Endodermal cell (in vitro differentiated cells): Measurements from ENCODE around the gene RUFY4. TPM values are rescaled to one million over a fixed set of nuclear protein-coding genes. Genes with fewer than 3 reads are reported as not detected.
"Not testable (repeated sequence)": the region's sequence is repeated elsewhere in the genome, so short reads cannot be mapped to it uniquely, and the experiment has no call there.

Experiments used
- DNase-seq: peaks from one replicate; pipeline ENCODE4 v3.0.0-alpha.2; 2017
- H3K27ac ChIP-seq: 2 replicates; pipeline ENCODE4 v1.5.1; 2013; ENCODE audit warnings: mild to moderate bottlenecking, low read depth, low read length, moderate library complexity
- H3K27me3 ChIP-seq: 2 replicates; pipeline ENCODE4 v1.6.1; 2013; ENCODE audit warnings: mild to moderate bottlenecking, low read length, moderate library complexity; ENCODE audit not compliant: insufficient read depth, control insufficient read depth, poor library complexity, severe bottlenecking
- H3K36me3 ChIP-seq: 2 replicates; pipeline ENCODE4 v1.7.0; 2013; ENCODE audit warnings: mild to moderate bottlenecking, low read length, moderate library complexity; ENCODE audit not compliant: control insufficient read depth, insufficient read depth
- H3K4me1 ChIP-seq: one replicate; pipeline ENCODE4 v1.7.0; 2013; ENCODE audit warnings: low read length; ENCODE audit not compliant: control insufficient read depth, insufficient read depth
- H3K4me3 ChIP-seq: 2 replicates; pipeline ENCODE4 v1.5.1; 2013; ENCODE audit warnings: mild to moderate bottlenecking, low read length, moderate library complexity
- H3K9ac ChIP-seq: 2 replicates; pipeline ENCODE4 v1.6.1; 2013; ENCODE audit warnings: mild to moderate bottlenecking, low read length, moderate library complexity; ENCODE audit not compliant: poor library complexity, severe bottlenecking; ENCODE audit errors: extremely low read depth
- H3K9me3 ChIP-seq: 2 replicates; pipeline ENCODE4 v1.6.1; 2013; ENCODE audit warnings: mild to moderate bottlenecking, low read length, moderate library complexity; ENCODE audit not compliant: control insufficient read depth
- H3K27ac Mint-ChIP-seq: 2 replicates; pipeline ENCODE4 v1.8.0; 2020; ENCODE audit warnings: mixed read lengths
- H3K27me3 Mint-ChIP-seq: 2 replicates; pipeline ENCODE4 v1.8.0; 2021; ENCODE audit warnings: mild to moderate bottlenecking, mixed read lengths; ENCODE audit not compliant: insufficient read depth
- H3K36me3 Mint-ChIP-seq: 2 replicates; pipeline ENCODE4 v1.8.0; 2020; ENCODE audit warnings: low read depth, mixed read lengths
- H3K4me1 Mint-ChIP-seq: 2 replicates; pipeline ENCODE4 v1.8.0; 2020; ENCODE audit warnings: mixed read lengths
- H3K4me3 Mint-ChIP-seq: 2 replicates; pipeline ENCODE4 v1.8.0; 2020; ENCODE audit warnings: mild to moderate bottlenecking, moderate library complexity, mixed read lengths
- H3K9me3 Mint-ChIP-seq: 2 replicates; pipeline ENCODE4 v1.8.0; 2020; ENCODE audit warnings: mild to moderate bottlenecking, mixed read lengths
- CTCF ChIP-seq: fragments of 200-600 bp; sonication (generic); conservative IDR thresholded peaks from 2 replicates; pipeline ENCODE4 v1.5.0; 2021; ENCODE audit warnings: antibody characterized with exemption, mild to moderate bottlenecking
- whole genome bisulfite sequencing, 2 experiments: methylation state at CpG; one replicate each; pipeline versions ENCODE4 v1.1.5 to v1.1.7; 2013; ENCODE audit warnings: missing lambda C conversion rate in 2 of 2, mixed read lengths in 1 of 2; ENCODE audit not compliant: insufficient coverage in 1 of 2, insufficient read length in 1 of 2; 5-methylcytosine and 5-hydroxymethylcytosine counted together
- total RNA-seq, 2 donors: library from RNA; stranded (reverse); fragmentation: NEBNext Ultra II Directional in 1 of 2; extraction: Animal tissue kit (Norgen Biotek cat#: 25700) in 1 of 2; gene quantifications; 2 replicates in 1 of 2; 3 replicates in 1 of 2; pipeline ENCODE4 v1.2.1, GENCODE V29; 2021

The RUFY4 gene
- total RNA-seq, 2 donors from 2014 or later, result 0.35 TPM; not detected in 1

- 80 to 84% methylated on average over 1 to 3 of the region's 3 CpGs for WGBS, 2 experiments
- Histone ChIP-seq H3K4me1 (no peaks in the 10 kb centered on the region), H3K36me3 (no peaks in the 10 kb centered on the region), H3K9ac (no peak overlapping the region), H3K27ac (no peak overlapping the region), H3K9me3 (no peaks in the 10 kb centered on the region), H3K27me3 (peaks cover 10% of the 10 kb centered on the region), H3K4me3 (no peak overlapping the region)
- no peak for DNase-seq
- no peak for TF ChIP-seq CTCF
- H3K27me3 Mint-ChIP-seq, result peaks cover 40% of the 10 kb centered on the region
- H3K9me3 Mint-ChIP-seq, result no peaks in the 10 kb centered on the region
- H3K36me3 Mint-ChIP-seq, result no peaks in the 10 kb centered on the region
- H3K4me1 Mint-ChIP-seq, result no peaks in the 10 kb centered on the region
- H3K27ac Mint-ChIP-seq, result no peak overlapping the region
- H3K4me3 Mint-ChIP-seq, result no peak overlapping the region
Measured at GRCh38 chr2:218097975-218098374, 28.9 kb downstream of the RUFY4 start.

GRCh38 chr2:218108834-218109233 lies 39.8 kb downstream of the RUFY4 start:
- not testable (repeated sequence) for H3K4me1 ChIP-seq

GRCh38 chr2:218121789-218122188 lies 52.7 kb downstream of the RUFY4 start:
- not testable (repeated sequence) for H3K27ac Mint-ChIP-seq, H3K9ac ChIP-seq, H3K36me3 Mint-ChIP-seq, H3K4me1 ChIP-seq, H3K36me3 ChIP-seq, H3K27me3 ChIP-seq, H3K4me3 Mint-ChIP-seq, H3K27me3 Mint-ChIP-seq, DNase-seq, H3K4me1 Mint-ChIP-seq, H3K27ac ChIP-seq
- peaks cover 59% of the 10 kb centered on the region for H3K9me3 ChIP-seq
- H3K9me3 Mint-ChIP-seq, result peaks cover 59% of the 10 kb centered on the region
- 81 to 89% methylated on average over 3 to 4 of the region's 4 CpGs for WGBS, 2 experiments
- peak overlapping the region; percentile 24 for H3K4me3 ChIP-seq

More at GRCh38 chr2:218108834-218109233, 39.8 kb downstream of the RUFY4 start:
- 87 to 93% methylated on average over 6 to 7 of the region's 7 CpGs for WGBS, 2 experiments
- Mint-ChIP-seq H3K9me3 (peaks cover 72% of the 10 kb centered on the region), H3K27me3 (peaks cover 40% of the 10 kb centered on the region)
- DNase-seq, H3K27ac Mint-ChIP-seq, H3K36me3 Mint-ChIP-seq, H3K4me1 Mint-ChIP-seq, H3K9ac ChIP-seq, H3K4me3 Mint-ChIP-seq, H3K36me3 ChIP-seq, H3K4me3 ChIP-seq, H3K27ac ChIP-seq, H3K27me3 ChIP-seq: not testable (repeated sequence)
- peaks cover 13% of the 10 kb centered on the region for H3K9me3 ChIP-seq

- H3K9me3 ChIP-seq, result peaks cover 55% of the 10 kb centered on the region
- not testable (repeated sequence) for H3K36me3 ChIP-seq, H3K27me3 Mint-ChIP-seq, H3K4me1 Mint-ChIP-seq, H3K36me3 Mint-ChIP-seq, H3K9ac ChIP-seq, H3K4me1 ChIP-seq, H3K27ac Mint-ChIP-seq, H3K27me3 ChIP-seq, DNase-seq, H3K4me3 Mint-ChIP-seq, H3K27ac ChIP-seq
- peak overlapping the region; percentile 24 for H3K4me3 ChIP-seq
- peaks cover 54% of the 10 kb centered on the region for H3K9me3 Mint-ChIP-seq
Measured at GRCh38 chr2:218122286-218122685, 53.2 kb downstream of the RUFY4 start.
